Measurements from ENCODE around the gene TLR5. TPM values are rescaled to one million over a fixed set of nuclear protein-coding genes. Genes with fewer than 3 reads are reported as not detected.
A peak's percentile ranks its signal among the peaks of the same experiment; 100 is the strongest.

Gene TLR5
- polyA plus RNA-seq, 1 experiment = 0.02 TPM

DNA sequence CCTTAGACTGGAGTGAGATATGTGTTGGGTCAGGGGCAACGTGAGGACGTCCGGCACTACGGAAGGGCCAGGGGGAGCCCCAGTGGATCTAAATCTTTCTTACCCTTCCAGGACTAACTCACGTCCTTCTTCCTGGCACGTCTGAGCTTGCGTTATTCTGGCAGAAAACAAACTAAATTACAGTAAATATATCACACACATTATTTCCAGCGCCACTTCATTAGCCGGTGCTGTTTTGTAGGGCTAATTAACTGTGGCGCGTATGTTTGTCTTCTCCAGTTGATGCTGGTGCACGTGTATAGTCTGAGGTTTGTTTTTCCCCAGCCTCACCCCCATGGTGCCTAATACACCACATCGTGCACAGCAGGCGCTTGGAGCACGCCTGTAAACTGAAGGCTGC, 59.2 kb downstream of the TLR5 start:
- ChIA-PET POLR2A (no interaction called here), CTCF (interaction anchor here (15.6 kb wide), 1 partner anchor 291 kb away, joined by 273 read pairs; no protein-coding TSS in a partner anchor)
- Histone ChIP-seq H3K27me3 (ENCODE audit: control insufficient read depth, insufficient read depth, low read length) (peaks cover 12% of the 10 kb centered on the region), H3K4me3 (ENCODE audit: low read depth, low read length) (no peak overlapping the region), H3K36me3 (ENCODE audit: control insufficient read depth, insufficient read depth, low read length) (no peaks in the 10 kb centered on the region)
- no peak for DNase-seq (ENCODE audit: low read depth)
- TF ChIP-seq, protein P1, sequence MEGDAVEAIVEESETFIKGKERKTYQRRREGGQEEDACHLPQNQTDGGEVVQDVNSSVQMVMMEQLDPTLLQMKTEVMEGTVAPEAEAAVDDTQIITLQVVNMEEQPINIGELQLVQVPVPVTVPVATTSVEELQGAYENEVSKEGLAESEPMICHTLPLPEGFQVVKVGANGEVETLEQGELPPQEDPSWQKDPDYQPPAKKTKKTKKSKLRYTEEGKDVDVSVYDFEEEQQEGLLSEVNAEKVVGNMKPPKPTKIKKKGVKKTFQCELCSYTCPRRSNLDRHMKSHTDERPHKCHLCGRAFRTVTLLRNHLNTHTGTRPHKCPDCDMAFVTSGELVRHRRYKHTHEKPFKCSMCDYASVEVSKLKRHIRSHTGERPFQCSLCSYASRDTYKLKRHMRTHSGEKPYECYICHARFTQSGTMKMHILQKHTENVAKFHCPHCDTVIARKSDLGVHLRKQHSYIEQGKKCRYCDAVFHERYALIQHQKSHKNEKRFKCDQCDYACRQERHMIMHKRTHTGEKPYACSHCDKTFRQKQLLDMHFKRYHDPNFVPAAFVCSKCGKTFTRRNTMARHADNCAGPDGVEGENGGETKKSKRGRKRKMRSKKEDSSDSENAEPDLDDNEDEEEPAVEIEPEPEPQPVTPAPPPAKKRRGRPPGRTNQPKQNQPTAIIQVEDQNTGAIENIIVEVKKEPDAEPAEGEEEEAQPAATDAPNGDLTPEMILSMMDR (IDR thresholded peaks at IDR 0.05; ENCODE audit: insufficient read depth, low read depth, low read length) = no peak

DNA sequence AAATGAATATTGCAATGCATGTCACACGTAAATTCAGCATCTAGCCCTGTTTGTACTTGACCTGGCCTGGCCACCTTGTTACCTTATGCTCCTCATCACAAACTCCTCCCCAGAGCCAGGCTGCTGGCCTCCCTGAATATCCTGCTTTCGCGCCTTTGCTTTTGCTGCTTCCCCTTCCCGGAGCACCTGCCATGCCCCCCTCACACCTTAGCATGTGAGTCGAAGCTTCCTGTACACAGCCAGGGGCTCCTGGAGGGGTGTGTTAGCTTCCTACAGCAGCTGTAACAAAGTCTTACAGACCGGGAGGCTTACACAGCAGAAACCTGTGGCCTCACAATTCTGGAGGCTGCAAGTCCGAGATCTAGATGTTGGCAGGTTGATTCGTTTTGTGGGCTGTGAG, 60.1 kb downstream of the TLR5 start:
- TF ChIP-seq, protein P1 (IDR thresholded peaks at IDR 0.05; ENCODE audit: insufficient read depth, low read depth, low read length) = no peak
- DNase-seq (ENCODE audit: low read depth) = no peak
- CTCF ChIA-PET = interaction anchor here (1.3 to 15.6 kb wide), 3 partner anchors 15 to 346 kb away, joined by 3 to 273 read pairs (median 12); partner anchors contain the start of gene FAM177B
- Histone ChIP-seq H3K36me3 (ENCODE audit: control insufficient read depth, insufficient read depth, low read length) (no peaks in the 10 kb centered on the region), H3K27me3 (ENCODE audit: control insufficient read depth, insufficient read depth, low read length) (peaks cover 12% of the 10 kb centered on the region), H3K4me3 (ENCODE audit: low read depth, low read length) (no peak overlapping the region)
- POLR2A ChIA-PET = no interaction called here

DNA sequence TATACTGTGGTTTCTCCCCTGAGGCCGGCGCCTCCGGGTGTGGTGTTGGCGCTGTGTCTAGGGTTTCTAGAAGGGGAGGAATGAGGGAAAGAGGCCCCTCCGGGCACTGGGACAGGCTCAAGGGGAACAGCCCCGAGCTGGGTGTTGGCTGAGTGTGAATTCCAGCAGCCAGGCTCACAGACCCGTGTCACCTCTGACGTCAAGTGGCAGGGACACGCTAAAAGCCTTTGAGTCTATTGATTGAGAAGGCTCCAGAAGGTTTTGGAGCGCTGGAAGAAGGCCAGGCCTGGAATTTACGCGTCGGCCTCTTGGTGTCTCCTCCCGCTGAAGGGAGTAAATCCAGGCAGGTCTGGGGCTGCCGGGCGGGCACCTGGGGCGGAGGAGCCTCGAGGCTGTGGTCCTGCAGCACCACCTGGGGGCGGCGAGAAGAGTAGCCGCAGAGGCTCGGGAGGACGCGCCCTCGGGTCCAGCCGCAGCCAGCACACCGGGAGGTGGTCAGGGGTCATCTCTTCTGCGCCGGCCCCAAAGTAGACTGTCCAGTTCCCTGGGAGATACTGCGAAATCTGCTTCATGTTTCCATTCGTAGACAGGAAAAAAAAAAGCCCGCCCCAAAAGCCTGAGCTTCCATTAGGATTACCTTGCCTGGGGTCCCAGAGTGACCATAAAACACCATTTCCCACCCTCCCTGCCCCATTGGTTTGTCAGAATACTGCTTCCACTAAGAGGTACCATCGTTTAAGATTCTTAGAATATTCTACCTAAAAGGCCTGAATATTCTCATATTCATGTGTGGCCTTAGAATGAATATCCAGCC, 61.7 kb downstream of the TLR5 start:
- H3K36me3 ChIP-seq (ENCODE audit: control insufficient read depth, insufficient read depth, low read length) = no peaks in the 10 kb centered on the region
- peak; percentile 21 for DNase-seq (ENCODE audit: low read depth)
- peak overlapping the region; percentile 34 for H3K4me3 ChIP-seq (ENCODE audit: low read depth, low read length)
- peaks cover 13% of the 10 kb centered on the region for H3K27me3 ChIP-seq (ENCODE audit: control insufficient read depth, insufficient read depth, low read length)
- TF ChIP-seq, protein P1 (IDR thresholded peaks at IDR 0.05; ENCODE audit: insufficient read depth, low read depth, low read length) = peak; percentile 96
- ChIA-PET POLR2A (no interaction called here), CTCF (interaction anchor here (0.6 to 15.6 kb wide), 19 partner anchors 9 to 606 kb away, joined by 3 to 273 read pairs (median 4); partner anchors contain the start of gene FAM177B)

DNA sequence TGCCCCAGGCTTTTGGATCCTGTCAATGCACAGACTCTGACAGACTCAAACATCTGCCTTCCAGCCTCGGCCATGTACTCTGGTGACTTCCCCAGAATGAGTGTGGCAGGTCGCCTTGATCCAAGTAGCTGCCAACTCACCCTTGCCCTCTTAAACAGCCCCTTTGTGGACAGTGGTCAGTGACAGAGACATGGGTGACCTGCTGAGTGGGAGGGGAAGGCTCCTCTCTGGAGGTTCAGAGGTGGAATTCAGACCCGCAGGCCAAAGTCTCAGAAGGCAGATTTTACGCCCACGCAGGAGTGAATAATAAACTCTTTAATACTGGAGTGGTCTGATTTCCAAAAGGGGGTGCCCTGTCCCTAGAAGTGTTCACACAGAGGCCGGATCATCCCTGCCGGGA, 63.5 kb downstream of the TLR5 start:
- no peak overlapping the region for H3K4me3 ChIP-seq (ENCODE audit: low read depth, low read length)
- TF ChIP-seq, protein P1 (IDR thresholded peaks at IDR 0.05; ENCODE audit: insufficient read depth, low read depth, low read length) = no peak
- POLR2A ChIA-PET = no interaction called here
- DNase-seq (ENCODE audit: low read depth) = no peak
- H3K36me3 ChIP-seq (ENCODE audit: control insufficient read depth, insufficient read depth, low read length) = no peaks in the 10 kb centered on the region
- CTCF ChIA-PET = interaction anchor here (0.6 to 15.6 kb wide), 3 partner anchors 10 to 287 kb away, joined by 3 to 273 read pairs (median 4); no protein-coding TSS in a partner anchor
- peaks cover 13% of the 10 kb centered on the region for H3K27me3 ChIP-seq (ENCODE audit: control insufficient read depth, insufficient read depth, low read length)

DNA sequence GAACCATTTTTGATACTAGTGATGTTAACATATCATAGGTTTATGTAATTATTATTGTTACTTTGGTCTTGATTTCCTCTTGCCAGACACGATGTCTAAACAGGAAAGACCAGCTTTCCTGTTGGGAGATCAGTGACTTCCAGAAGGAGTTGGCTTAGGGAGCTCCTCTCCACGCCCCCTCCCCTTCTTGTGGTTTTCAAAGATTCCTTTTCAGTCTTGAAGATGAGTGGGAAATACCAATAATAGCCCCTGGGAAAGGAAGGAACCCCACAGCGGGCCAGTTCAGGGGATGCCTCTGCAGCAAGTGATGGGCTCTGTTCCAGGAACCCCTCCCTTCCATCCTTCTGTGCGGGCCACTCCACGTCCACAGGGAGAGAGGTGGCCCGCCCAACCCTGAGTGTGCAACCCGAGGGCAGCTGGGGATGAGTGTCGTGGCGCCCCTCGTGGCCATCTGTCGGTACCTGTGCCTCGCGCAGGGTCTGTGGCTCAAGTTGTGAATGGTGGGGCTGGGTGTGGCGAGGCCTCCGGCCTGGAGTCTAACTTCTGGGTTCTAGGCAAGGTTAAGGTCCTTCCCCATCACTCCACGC, 65.7 kb downstream of the TLR5 start:
- Histone ChIP-seq H3K36me3 (ENCODE audit: control insufficient read depth, insufficient read depth, low read length) (no peaks in the 10 kb centered on the region), H3K27me3 (ENCODE audit: control insufficient read depth, insufficient read depth, low read length) (peaks cover 11% of the 10 kb centered on the region), H3K4me3 (ENCODE audit: low read depth, low read length) (no peak overlapping the region)
- CTCF ChIA-PET = interaction anchor here (1.4 kb wide), 1 partner anchor 10 kb away, joined by 4 read pairs; no protein-coding TSS in a partner anchor
- TF ChIP-seq, protein P1 (IDR thresholded peaks at IDR 0.05; ENCODE audit: insufficient read depth, low read depth, low read length) = no peak
- no peak for DNase-seq (ENCODE audit: low read depth)
- POLR2A ChIA-PET = no interaction called here
